HCT116 (cell line): ENCODE results near the gene CPA2.

Experiments
- CTCF ChIP-seq, 3 experiments: fragments of 200-600 bp in 1 of 3; sonication (generic) in 1 of 3; IDR thresholded peaks in 2 of 3; conservative IDR thresholded peaks in 1 of 3; 2 replicates each; pipeline ENCODE4 v1.5.1; 2012 to 2017; ENCODE audit warnings: low read depth in 2 of 3, low read length in 2 of 3, antibody characterized with exemption in 1 of 3, borderline replicate concordance in 1 of 3, control low read depth in 1 of 3, mild to moderate bottlenecking in 1 of 3, mixed read lengths in 1 of 3, mixed run types in 1 of 3, moderate library complexity in 1 of 3; ENCODE audit not compliant: insufficient read depth in 1 of 3
- EZH2 ChIP-seq: fragments of 200-600 bp; sonication (generic); IDR thresholded peaks from 2 replicates; pipeline ENCODE4 v1.6.1; 2017; ENCODE audit warnings: antibody characterized with exemption, mixed run types
- EZH2phosphoT487 ChIP-seq: fragments of 200-600 bp; IDR thresholded peaks from 2 replicates; pipeline ENCODE4 v1.6.1; 2018; ENCODE audit warnings: antibody characterized with exemption, borderline replicate concordance
- POLR2A ChIP-seq: IDR thresholded peaks from 2 replicates; pipeline ENCODE4 v1.7.0; 2011; ENCODE audit warnings: borderline replicate concordance; ENCODE audit not compliant: insufficient read depth, insufficient read length; ENCODE audit errors: extremely low read depth
- POLR2AphosphoS5 ChIP-seq: IDR thresholded peaks from 2 replicates; pipeline ENCODE4 v1.6.1; 2011; ENCODE audit warnings: mild to moderate bottlenecking, low read depth, low read length, moderate library complexity
- TCF7L2 ChIP-seq: IDR thresholded peaks from 2 replicates; pipeline ENCODE4 v1.7.0; 2011; ENCODE audit warnings: borderline replicate concordance, inconsistent platforms; ENCODE audit not compliant: insufficient read depth, insufficient read length; ENCODE audit errors: extremely low read depth

- TF ChIP-seq TCF7L2 (no peak), CTCF (IDR thresholded peaks at IDR 0.05 in 2 of 3, conservative IDR thresholded peaks at IDR 0.05 in 1 of 3; ENCODE audit: borderline replicate concordance in 1 of 3, insufficient read depth in 1 of 3, low read depth in 2 of 3, low read length in 2 of 3) (no peak), POLR2AphosphoS5 (no peak), EZH2 (no peak), POLR2A (no peak), EZH2phosphoT487 (no peak)
These were observed 38.9 kb downstream of the CPA2 start for GRCh38 chr7:130305433-130306042.
